Measurements from ENCODE around the gene PIK3C2G. TPM values are rescaled to one million over a fixed set of nuclear protein-coding genes. Genes with fewer than 3 reads are reported as not detected.
"Not testable (repeated sequence)": the region's sequence is repeated elsewhere in the genome, so short reads cannot be mapped to it uniquely, and the experiment has no call there.

PIK3C2G gene
- total RNA-seq, 1 experiment from 2014 or later: 0.10 TPM

- DNase-seq (ENCODE audit: extremely low read depth, low read depth): no peak
These were observed 423.1 kb downstream of the PIK3C2G start for GRCh38 chr12:18684430-18684829.

GRCh38 chr12:18689771-18690170, 428.5 kb downstream of the PIK3C2G start:
- DNase-seq (ENCODE audit: extremely low read depth, low read depth): no peak

GRCh38 chr12:18690653-18691052, 429.3 kb downstream of the PIK3C2G start:
- DNase-seq (ENCODE audit: extremely low read depth, low read depth): peak; percentile 18

- DNase-seq (ENCODE audit: extremely low read depth, low read depth): not testable (repeated sequence)
These were observed 432.7 kb downstream of the PIK3C2G start for GRCh38 chr12:18693986-18694385.

DNA sequence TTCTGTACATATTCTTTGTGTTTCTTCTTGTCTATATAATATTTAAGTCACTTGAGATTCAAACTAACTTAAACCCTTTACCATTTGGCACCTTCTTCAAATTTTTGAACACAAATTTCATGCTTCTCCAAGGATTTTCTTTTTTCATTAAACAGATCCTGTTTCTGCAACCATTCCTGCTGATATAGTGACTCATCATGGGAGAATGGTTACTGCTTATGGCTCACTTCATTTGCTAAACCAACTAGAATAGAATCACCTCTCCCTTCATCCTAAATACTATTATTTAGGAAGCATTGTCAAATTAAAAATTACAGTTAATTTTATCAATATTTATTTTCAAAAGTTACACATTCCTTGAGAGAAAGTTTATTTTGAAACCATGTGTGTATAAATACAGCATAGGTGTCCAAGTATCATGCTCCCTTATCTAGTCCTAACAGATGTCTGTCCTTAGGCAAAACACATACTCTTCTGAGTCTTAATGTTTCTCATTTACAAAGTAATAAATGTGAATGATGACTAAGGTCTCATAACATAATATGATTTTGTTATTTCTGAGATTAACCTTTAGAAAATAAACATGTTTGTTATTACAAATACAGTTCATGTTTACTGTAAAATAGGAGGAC, 435.8 kb downstream of the PIK3C2G start:
- DNase-seq (ENCODE audit: extremely low read depth, low read depth): peak; percentile 4

Other genes with a start within 250 kb of the PIK3C2G start
- not detected in 2 replicates for gene RERGL, start 171.3 kb upstream of the PIK3C2G start, total RNA-seq (2014; rRNA removed; shearing (Covaris generic))

Measured in NCI-H460 (cell line).